ENCODE measurements around the gene TFEC. TPM values are rescaled to one million over a fixed set of nuclear protein-coding genes. Genes with fewer than 3 reads are reported as not detected.

The TFEC gene
- total RNA-seq, 1 experiment from 2014 or later: not detected

- no peak overlapping the region for H4K91ac ChIP-seq (ENCODE audit: insufficient read length, low read depth, low read length)
- H3K79me2 ChIP-seq (ENCODE audit: insufficient read depth, low read length): no peaks in the 10 kb centered on the region
- WGBS (ENCODE audit: extremely low coverage, insufficient read length, low lambda C conversion rate): no CpG with 5 or more reads among the region's 3 CpGs
- no peak overlapping the region for H3K14ac ChIP-seq (ENCODE audit: insufficient read depth, low read length)
- no peaks in the 10 kb centered on the region for H3K9me3 Mint-ChIP-seq
- H3K56ac ChIP-seq (ENCODE audit: insufficient read length, low read depth, low read length): no peak overlapping the region
- no peak overlapping the region for H2BK15ac ChIP-seq (ENCODE audit: low read depth, low read length)
- no peak overlapping the region for H2AFZ ChIP-seq (ENCODE audit: low read length)
- H3K79me1 ChIP-seq (ENCODE audit: insufficient read depth, low read depth, low read length, poor library complexity, severe bottlenecking): no peaks in the 10 kb centered on the region
- H3K4me1 Mint-ChIP-seq: peaks cover 5 to 13% of the 10 kb centered on the region in 2 experiments; a peak in 3 of 4 replicates
- H4K8ac ChIP-seq (replicated peaks; ENCODE audit: insufficient read length, low read depth, low read length): no peak overlapping the region
- H4K20me1 ChIP-seq (ENCODE audit: control insufficient read depth, insufficient read depth, insufficient read length): no peaks in the 10 kb centered on the region
- no peak overlapping the region for H3K4ac ChIP-seq (ENCODE audit: low read depth, low read length)
- no peaks in the 10 kb centered on the region for H3K27me3 ChIP-seq (ENCODE audit: insufficient read depth, low read length)
- no peak overlapping the region for H3K9ac ChIP-seq (ENCODE audit: extremely low read depth, insufficient read length, low read length)
- H3K36me3 Mint-ChIP-seq (ENCODE audit: insufficient read depth in 1 of 3, low read depth in 3 of 3): no peaks in the 10 kb centered on the region
- no peak overlapping the region for H3K4me3 Mint-ChIP-seq
- H2AK5ac ChIP-seq (ENCODE audit: insufficient read length, low read length): no peak overlapping the region
- no peaks in the 10 kb centered on the region for H3K9me3 ChIP-seq (ENCODE audit: control insufficient read depth, low read depth, low read length)
- H3K4me2 ChIP-seq (ENCODE audit: insufficient read depth, insufficient read length, low read length): no peak overlapping the region
- DNase-seq: no peak
- H3K23ac ChIP-seq (ENCODE audit: insufficient read length, low read depth, low read length): no peak overlapping the region
- no peak overlapping the region for H2BK120ac ChIP-seq (ENCODE audit: low read depth, low read length, poor library complexity, severe bottlenecking)
- no peaks in the 10 kb centered on the region for H3K23me2 ChIP-seq (ENCODE audit: insufficient read length, low read depth, low read length, poor library complexity, severe bottlenecking)
- H3K27me3 Mint-ChIP-seq (ENCODE audit: low read depth): no peaks in the 10 kb centered on the region
- H3K18ac ChIP-seq (ENCODE audit: insufficient read length, low read depth, low read length): no peak overlapping the region
- TF ChIP-seq CTCF (conservative IDR thresholded peaks at IDR 0.05): no peak
- no peaks in the 10 kb centered on the region; the same call in 1 of the 2 replicates for H3K4me1 ChIP-seq (ENCODE audit: insufficient read depth, low read length)
- H3T11ph ChIP-seq (ENCODE audit: low read length): no peak overlapping the region
- H3K27ac ChIP-seq (ENCODE audit: insufficient read length, low read depth, low read length): no peak overlapping the region
- H2BK5ac ChIP-seq (ENCODE audit: insufficient read length, low read length): no peak overlapping the region
- no peak overlapping the region for H2BK20ac ChIP-seq (ENCODE audit: low read depth, low read length, poor library complexity, severe bottlenecking)
- no peak overlapping the region for H3K27ac Mint-ChIP-seq
- no peak overlapping the region for H2BK12ac ChIP-seq (ENCODE audit: insufficient read length, low read depth, low read length)
- no peak overlapping the region for H4K5ac ChIP-seq (ENCODE audit: insufficient read length, low read depth, low read length)
Observed at GRCh38 chr7:115973406-115973805, 57.2 kb downstream of the TFEC start.

All from H9 (cell line).